HAP-1 (cell line): ENCODE results near the gene AMOTL2.

Experiments
- DNase-seq, 2 experiments: peaks; one replicate each; pipeline ENCODE4 v3.0.0-alpha.2; 2016 to 2020; ENCODE audit warnings: low spot score in 2 of 2
- H3K27me3 ChIP-seq: fragments of 250-450 bp; sonication (Bioruptor Pico); 2 replicates; pipeline ENCODE4 v1.5.1; 2020; ENCODE audit warnings: low read depth, mild to moderate bottlenecking, moderate library complexity
- H3K36me3 ChIP-seq: fragments of 250-450 bp; sonication (Bioruptor Pico); replicated peaks from 2 replicates; pipeline ENCODE4 v1.5.1; 2020; ENCODE audit warnings: mild to moderate bottlenecking
- H3K4me1 ChIP-seq: fragments of 250-450 bp; sonication (Bioruptor Pico); 2 replicates; pipeline ENCODE4 v1.5.1; 2020; ENCODE audit warnings: mild to moderate bottlenecking
- H3K4me3 ChIP-seq: fragments of 250-450 bp; sonication (Bioruptor Pico); 2 replicates; pipeline ENCODE4 v1.5.1; 2020; ENCODE audit warnings: mild to moderate bottlenecking, moderate library complexity
- H3K9me3 ChIP-seq: fragments of 250-450 bp; sonication (Bioruptor Pico); 2 replicates; pipeline ENCODE4 v1.5.1; 2020; ENCODE audit warnings: mild to moderate bottlenecking, moderate library complexity
- in situ Hi-C: fragments of 300-500 bp; cut with MboI; formaldehyde crosslinking; loops from 3 replicates; pipeline ENCODE4 v1.14.3; 2020; ENCODE audit warnings: low sequenced_read_pairs, inconsistent platforms, mixed read lengths

AMOTL2 gene

GRCh38 chr3:134357914-134358811 is 16.1 kb downstream of the AMOTL2 start:
- Histone ChIP-seq H3K4me3 (no peak overlapping the region), H3K4me1 (peaks cover 23% of the 10 kb centered on the region)

GRCh38 chr3:134357261-134357913 is 16.9 kb downstream of the AMOTL2 start:
- no peaks in the 10 kb centered on the region for H3K9me3 ChIP-seq
- no peaks in the 10 kb centered on the region for H3K27me3 ChIP-seq
- peaks cover 23% of the 10 kb centered on the region for H3K4me1 ChIP-seq
- H3K4me3 ChIP-seq = no peak overlapping the region
- peaks cover 79% of the 10 kb centered on the region for H3K36me3 ChIP-seq
- in situ Hi-C loops = no loop called here
- no peak for DNase-seq

More at GRCh38 chr3:134357914-134358811, 16.1 kb downstream of the AMOTL2 start:
- DNase-seq = peak; percentile 84 to 93
- peaks cover 86% of the 10 kb centered on the region for H3K36me3 ChIP-seq
- no peaks in the 10 kb centered on the region for H3K27me3 ChIP-seq
- in situ Hi-C loops = no loop called here
- no peaks in the 10 kb centered on the region for H3K9me3 ChIP-seq

GRCh38 chr3:134356411-134357040 is 17.7 kb downstream of the AMOTL2 start:
- H3K4me1 ChIP-seq = peaks cover 23% of the 10 kb centered on the region
- H3K36me3 ChIP-seq = peaks cover 70% of the 10 kb centered on the region
- H3K9me3 ChIP-seq = no peaks in the 10 kb centered on the region
- DNase-seq = no peak
- no peak overlapping the region for H3K4me3 ChIP-seq
- H3K27me3 ChIP-seq = no peaks in the 10 kb centered on the region
- in situ Hi-C loops = no loop called here

- no peak for DNase-seq
- Histone ChIP-seq H3K27me3 (no peaks in the 10 kb centered on the region), H3K9me3 (no peaks in the 10 kb centered on the region), H3K4me1 (peaks cover 23% of the 10 kb centered on the region), H3K36me3 (peaks cover 59% of the 10 kb centered on the region), H3K4me3 (no peak overlapping the region)
- in situ Hi-C loops = no loop called here
Measured at GRCh38 chr3:134355416-134355815, 18.8 kb downstream of the AMOTL2 start.

- Histone ChIP-seq H3K27me3 (no peaks in the 10 kb centered on the region), H3K4me3 (no peak overlapping the region), H3K9me3 (no peaks in the 10 kb centered on the region), H3K4me1 (peaks cover 22% of the 10 kb centered on the region), H3K36me3 (peaks cover 52% of the 10 kb centered on the region)
- in situ Hi-C loops = no loop called here
- DNase-seq = no peak
Measured at GRCh38 chr3:134354612-134355251, 19.5 kb downstream of the AMOTL2 start.

GRCh38 chr3:134353831-134354611 is 20.2 kb downstream of the AMOTL2 start:
- H3K4me1 ChIP-seq = peaks cover 20% of the 10 kb centered on the region
- in situ Hi-C loops = no loop called here

GRCh38 chr3:134353171-134353825 is 20.9 kb downstream of the AMOTL2 start:
- no peak for DNase-seq
- peaks cover 12% of the 10 kb centered on the region for H3K4me1 ChIP-seq
- no peaks in the 10 kb centered on the region for H3K9me3 ChIP-seq
- peaks cover 38% of the 10 kb centered on the region for H3K36me3 ChIP-seq
- in situ Hi-C loops = no loop called here
- no peak overlapping the region for H3K4me3 ChIP-seq
- no peaks in the 10 kb centered on the region for H3K27me3 ChIP-seq

More at GRCh38 chr3:134353831-134354611, 20.2 kb downstream of the AMOTL2 start:
- no peak overlapping the region for H3K4me3 ChIP-seq
- peaks cover 45% of the 10 kb centered on the region for H3K36me3 ChIP-seq
- H3K27me3 ChIP-seq = no peaks in the 10 kb centered on the region
- DNase-seq = no peak
- H3K9me3 ChIP-seq = no peaks in the 10 kb centered on the region

GRCh38 chr3:134352031-134352671 is 22.1 kb downstream of the AMOTL2 start:
- H3K9me3 ChIP-seq = no peaks in the 10 kb centered on the region
- no peaks in the 10 kb centered on the region for H3K27me3 ChIP-seq
- DNase-seq = no peak
- in situ Hi-C loops = no loop called here
- peaks cover 29% of the 10 kb centered on the region for H3K36me3 ChIP-seq
- peaks cover 3% of the 10 kb centered on the region for H3K4me1 ChIP-seq
- no peak overlapping the region for H3K4me3 ChIP-seq

GRCh38 chr3:134351427-134351826 is 22.8 kb downstream of the AMOTL2 start:
- H3K9me3 ChIP-seq = 0 out of 2 replicates have a peak, but pooled peaks cover 2% of the 10 kb centered on the region
- H3K4me1 ChIP-seq = no peaks in the 10 kb centered on the region
- H3K36me3 ChIP-seq = peaks cover 22% of the 10 kb centered on the region
- no peak for DNase-seq
- H3K4me3 ChIP-seq = no peak overlapping the region
- H3K27me3 ChIP-seq = no peaks in the 10 kb centered on the region
- in situ Hi-C loops = no loop called here

- DNase-seq = no peak
- Histone ChIP-seq H3K36me3 (peaks cover 17% of the 10 kb centered on the region), H3K27me3 (no peaks in the 10 kb centered on the region), H3K4me3 (no peak overlapping the region), H3K9me3 (0 out of 2 replicates have a peak, but pooled peaks cover 2% of the 10 kb centered on the region), H3K4me1 (no peaks in the 10 kb centered on the region)
- in situ Hi-C loops = no loop called here
Measured at GRCh38 chr3:134350861-134351311, 23.4 kb downstream of the AMOTL2 start.

- in situ Hi-C loops = no loop called here
- no peaks in the 10 kb centered on the region for H3K27me3 ChIP-seq
- 0 out of 2 replicates have a peak, but pooled peaks cover 2% of the 10 kb centered on the region for H3K9me3 ChIP-seq
- H3K4me3 ChIP-seq = no peak overlapping the region
- H3K4me1 ChIP-seq = no peaks in the 10 kb centered on the region
- peaks cover 10% of the 10 kb centered on the region for H3K36me3 ChIP-seq
- DNase-seq = no peak
Measured at GRCh38 chr3:134350266-134350665, 24.0 kb downstream of the AMOTL2 start.

- no peak for DNase-seq
- H3K36me3 ChIP-seq = no peaks in the 10 kb centered on the region
- in situ Hi-C loops = no loop called here
- H3K4me1 ChIP-seq = no peaks in the 10 kb centered on the region
- no peaks in the 10 kb centered on the region for H3K27me3 ChIP-seq
- H3K9me3 ChIP-seq = 0 out of 2 replicates have a peak, but pooled peaks cover 2% of the 10 kb centered on the region
- H3K4me3 ChIP-seq = no peak overlapping the region
Measured at GRCh38 chr3:134348524-134348923, 25.7 kb downstream of the AMOTL2 start.
